Measurements from ENCODE around the gene DNAJA4. TPM values are rescaled to one million over a fixed set of nuclear protein-coding genes. Genes with fewer than 3 reads are reported as not detected.

DNAJA4 gene
- total and polyA plus RNA-seq, 2 of the 13 experiments (the other 11 are each of a cell fraction or from before 2014, with no cell fraction given): not detected

DNA sequence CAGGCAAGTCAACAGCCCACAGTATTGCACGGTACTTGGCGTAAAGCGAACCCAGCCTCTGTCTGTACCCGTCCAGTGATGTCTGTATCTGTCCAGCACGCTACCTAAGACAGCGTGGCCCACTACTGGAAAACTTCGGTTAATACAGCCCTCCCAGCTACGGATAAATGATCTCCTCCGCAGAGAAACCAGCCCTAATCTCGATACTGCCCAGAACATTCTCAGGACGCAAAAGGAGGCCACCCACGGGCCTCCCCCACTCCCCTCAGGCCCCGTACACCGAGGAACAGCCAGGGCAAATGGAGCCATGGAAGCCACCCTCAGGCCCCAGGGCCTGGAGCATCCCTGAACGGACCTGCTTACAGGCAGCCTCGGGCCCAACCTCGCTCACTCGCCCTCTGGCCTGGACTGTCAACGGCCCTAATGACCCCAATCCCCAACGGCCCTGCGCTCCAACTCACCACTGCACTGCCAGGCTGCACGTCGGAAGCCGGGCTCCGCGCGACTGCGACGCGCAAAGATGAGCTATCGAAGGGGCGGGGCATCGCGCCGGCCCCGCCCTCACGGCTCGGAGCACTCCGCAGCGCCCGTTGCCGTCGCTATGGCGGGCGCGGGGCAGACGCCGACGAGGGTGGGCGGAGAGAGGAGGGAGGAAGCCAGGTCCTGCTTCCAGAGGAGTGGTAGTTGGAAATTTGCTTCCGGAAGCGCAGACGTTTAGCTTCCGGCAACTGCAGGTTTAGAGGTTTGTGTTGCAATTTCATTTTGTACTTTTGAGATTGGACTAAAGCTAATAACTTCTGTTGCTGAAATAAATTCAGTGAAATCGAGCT is 35.0 kb downstream of the DNAJA4 start, which contains the start of gene SKIC8 (continued):
- TF ChIP-seq PHF21A (CRISPR knock-in tag; IDR thresholded peaks at IDR 0.05) (peak; percentile 67; the same call in 1 of the 2 replicates), ZNF180 (CRISPR knock-in tag; IDR thresholded peaks at IDR 0.05; ENCODE audit: borderline replicate concordance, low read depth) (no peak), ZNF501 (CRISPR knock-in tag; IDR thresholded peaks at IDR 0.05) (peak; percentile 61; the same call in 1 of the 2 replicates), SUZ12 (IDR thresholded peaks at IDR 0.05; ENCODE audit: low read depth, low read length) (no peak), NCOR1 (IDR thresholded peaks at IDR 0.05; ENCODE audit: borderline replicate concordance, low read length) (peak; percentile 22; the same call in 1 of the 2 replicates), ELF4 (CRISPR knock-in tag; IDR thresholded peaks at IDR 0.05; ENCODE audit: borderline replicate concordance) (no peak), ZNF225 (CRISPR knock-in tag; IDR thresholded peaks at IDR 0.05) (peak; percentile 35; the same call in 1 of the 2 replicates), REL (CRISPR knock-in tag; conservative IDR thresholded peaks at IDR 0.05) (no peak)
- TF ChIP-seq, protein P1, sequence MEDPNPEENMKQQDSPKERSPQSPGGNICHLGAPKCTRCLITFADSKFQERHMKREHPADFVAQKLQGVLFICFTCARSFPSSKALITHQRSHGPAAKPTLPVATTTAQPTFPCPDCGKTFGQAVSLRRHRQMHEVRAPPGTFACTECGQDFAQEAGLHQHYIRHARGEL (CRISPR knock-in tag; IDR thresholded peaks at IDR 0.05): no peak

- H3K27me3 ChIP-seq (ENCODE audit: control insufficient read depth in 1 of 2, insufficient read depth in 2 of 2, low read length in 2 of 2): no peaks in the 10 kb centered on the region; a peak in 1 of 5 replicates
- in situ Hi-C loops (cut with HindIII; ENCODE audit: extremely low pct_ligation_motif_present, low pct_unique_long_range_greater_than_20kb): loop anchor here (10.0 kb wide), 2 partner anchors 183 to 413 kb away; no protein-coding TSS in a partner anchor
- ATAC-seq: no peak
- H3K79me2 ChIP-seq (ENCODE audit: insufficient read depth, low read length): peaks cover 28% of the 10 kb centered on the region
- no peak overlapping the region for H3K4me2 ChIP-seq (ENCODE audit: low read depth, low read length)
- POLR2A ChIA-PET: no interaction called here
- H3K27ac ChIP-seq (ENCODE audit: extremely low read length, insufficient read depth, low read length): no peak overlapping the region
- no TSS peak for BruUV-seq (replicated peaks)
- H3K9ac ChIP-seq (ENCODE audit: insufficient read depth, low read depth, low read length): no peak overlapping the region
- H3K4me1 ChIP-seq (ENCODE audit: insufficient read depth, low read length): peaks cover 71% of the 10 kb centered on the region
- no peak overlapping the region for H2AFZ ChIP-seq (ENCODE audit: low read length)
- no peaks in the 10 kb centered on the region for H4K20me1 ChIP-seq (ENCODE audit: insufficient read depth, low read length)
- no peak for DNase-seq (ENCODE audit: low spot score)
- H3K36me3 ChIP-seq (replicated peaks in 1 of 2; ENCODE audit: control insufficient read depth in 1 of 2, insufficient read depth in 2 of 2, low read length in 2 of 2): no peaks in the 10 kb centered on the region
- no peak for TF ChIP-seq TARDBP (CRISPR knock-in tag; IDR thresholded peaks at IDR 0.05)
- no peak for TF ChIP-seq ZNF414 (CRISPR knock-in tag; IDR thresholded peaks at IDR 0.05)
- H3K9me3 ChIP-seq (ENCODE audit: low read length): no peaks in the 10 kb centered on the region
- no peak overlapping the region for H3K4me3 ChIP-seq (replicated peaks in 1 of 3; ENCODE audit: insufficient read depth in 1 of 3, low read depth in 2 of 3, low read length in 3 of 3)
- FAIRE-seq: no peak
- CTCF ChIA-PET (ENCODE audit: low intra/inter-chr PET ratio, low total read pairs): no interaction called here
- intact Hi-C loops (cut with micrococcal nuclease; ENCODE audit: unreplicated experiment): loop anchor here (10.0 kb wide), 2 partner anchors 73 to 263 kb away; partner anchors contain the start of gene CHRNA5
Observed at GRCh38 chr15:78301326-78301725, 37.0 kb downstream of the DNAJA4 start.

All from HepG2 (cell line).